Measurements from ENCODE around the gene CDC20.
"Not testable (repeated sequence)": the region's sequence is repeated elsewhere in the genome, so short reads cannot be mapped to it uniquely, and the experiment has no call there.

Gene CDC20

GRCh38 chr1:43365678-43366077 is 6.9 kb downstream of the CDC20 start:
- Histone ChIP-seq H3K9ac (ENCODE audit: low read length) (peak overlapping the region; percentile 85), H3K4me3 (ENCODE audit: low read length) (peak overlapping the region; percentile 39), H3K27me3 (ENCODE audit: control insufficient read depth, insufficient read depth, low read length) (no peaks in the 10 kb centered on the region), H3K4me1 (ENCODE audit: control insufficient read depth, insufficient read depth, low read length) (peaks cover 38% of the 10 kb centered on the region), H3K36me3 (ENCODE audit: control insufficient read depth, insufficient read depth, low read length) (peaks cover 30% of the 10 kb centered on the region), H3K9me3 (ENCODE audit: control insufficient read depth, low read length) (no peaks in the 10 kb centered on the region)

DNA sequence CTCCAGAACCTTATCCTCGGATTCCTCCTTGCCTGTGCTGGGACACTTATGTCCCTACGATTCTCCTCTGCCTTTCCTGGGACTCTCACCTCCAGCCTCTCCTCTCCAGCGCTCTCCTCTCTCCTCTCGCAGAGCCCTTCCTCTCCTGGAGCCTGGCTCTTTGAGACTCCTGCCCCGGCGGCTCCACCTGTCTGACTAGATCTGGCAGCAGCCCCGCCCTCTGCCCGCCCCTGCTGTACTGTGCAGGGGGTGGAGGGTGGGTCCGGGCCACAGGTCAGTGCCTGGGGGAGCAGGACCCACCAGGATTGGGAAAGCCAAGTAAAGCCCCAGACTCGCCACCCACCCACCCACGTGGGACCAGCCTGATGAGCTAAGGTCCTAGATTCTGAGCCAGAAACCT is 7.4 kb downstream of the CDC20 start:
- Histone ChIP-seq H3K9me3 (ENCODE audit: control insufficient read depth, low read length) (no peaks in the 10 kb centered on the region), H3K27me3 (ENCODE audit: control insufficient read depth, insufficient read depth, low read length) (no peaks in the 10 kb centered on the region), H3K36me3 (ENCODE audit: control insufficient read depth, insufficient read depth, low read length) (peaks cover 30% of the 10 kb centered on the region), H3K4me3 (ENCODE audit: low read length) (peak overlapping the region; percentile 39), H3K9ac (ENCODE audit: low read length) (peak overlapping the region; percentile 85), H3K4me1 (ENCODE audit: control insufficient read depth, insufficient read depth, low read length) (peaks cover 33% of the 10 kb centered on the region)

DNA sequence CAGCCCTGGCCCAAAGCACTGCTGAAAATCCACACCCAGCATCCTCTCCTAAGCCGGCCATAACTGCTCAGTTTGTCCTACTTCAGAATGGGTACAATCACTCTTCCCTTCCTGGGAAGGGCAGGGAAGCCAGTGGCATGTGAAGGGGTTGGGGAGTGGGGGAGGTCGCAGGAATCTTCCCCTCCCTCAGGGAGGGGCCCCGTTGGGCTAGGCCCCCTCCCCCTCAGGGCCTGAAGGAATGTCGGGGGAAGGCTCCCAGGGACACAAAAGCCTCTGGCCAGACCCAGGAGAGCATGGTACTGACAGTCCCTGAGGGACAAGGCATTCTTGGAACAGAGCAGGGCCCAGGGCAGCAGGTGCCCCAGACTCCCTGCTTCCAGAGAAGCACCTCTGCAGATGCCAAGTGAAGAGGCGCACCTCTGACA is 7.8 kb downstream of the CDC20 start:
- Histone ChIP-seq H3K9ac (ENCODE audit: low read length) (peak overlapping the region; percentile 85), H3K36me3 (ENCODE audit: control insufficient read depth, insufficient read depth, low read length) (peaks cover 30% of the 10 kb centered on the region), H3K9me3 (ENCODE audit: control insufficient read depth, low read length) (no peaks in the 10 kb centered on the region), H3K4me1 (ENCODE audit: control insufficient read depth, insufficient read depth, low read length) (peaks cover 33% of the 10 kb centered on the region), H3K27me3 (ENCODE audit: control insufficient read depth, insufficient read depth, low read length) (no peaks in the 10 kb centered on the region), H3K4me3 (ENCODE audit: low read length) (peak overlapping the region; percentile 39)

DNA sequence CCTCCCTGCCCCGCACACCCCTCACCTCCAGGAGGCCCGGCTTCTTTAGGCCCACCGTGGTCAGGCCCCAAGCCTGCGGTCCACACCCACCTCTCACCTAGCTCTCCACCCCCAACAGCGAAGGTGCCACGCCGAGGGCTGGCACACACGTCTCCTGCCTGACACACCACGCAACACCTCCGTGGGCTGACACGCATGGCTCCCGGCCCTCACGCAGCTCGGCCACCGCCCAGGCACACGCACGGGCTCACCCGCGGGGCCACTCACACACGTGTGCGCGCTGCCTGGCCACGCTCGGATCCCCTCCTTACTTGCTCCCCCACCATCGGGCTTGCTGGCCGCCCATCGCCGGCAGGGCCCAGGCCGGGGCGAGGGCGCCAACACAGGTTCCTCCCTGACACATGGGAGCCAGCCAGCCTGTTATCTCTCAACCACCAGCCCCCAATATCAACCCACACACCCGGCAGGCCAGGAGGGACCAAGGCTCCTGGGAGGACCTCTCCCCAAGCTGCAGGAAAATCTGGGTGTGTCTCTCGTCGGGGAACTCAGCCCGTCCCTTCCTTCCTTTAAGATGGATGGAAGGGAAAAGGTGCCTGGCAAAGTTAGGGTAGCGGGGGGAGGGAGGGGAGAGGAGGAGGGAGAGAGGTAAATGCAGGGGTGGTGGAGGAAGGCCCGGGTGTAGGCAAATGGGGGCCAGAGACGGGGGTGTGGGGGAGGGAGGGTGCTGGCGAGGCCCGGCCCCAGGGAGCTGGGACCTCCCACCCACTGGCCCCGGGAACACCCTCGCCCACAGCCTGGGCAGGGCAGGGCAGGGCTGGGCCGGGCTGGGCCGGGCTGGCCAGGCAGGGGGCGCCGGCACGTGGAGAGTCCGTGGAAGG is 8.5 kb downstream of the CDC20 start:
- Histone ChIP-seq H3K4me1 (ENCODE audit: control insufficient read depth, insufficient read depth, low read length) (peaks cover 33% of the 10 kb centered on the region), H3K9me3 (ENCODE audit: control insufficient read depth, low read length) (no peaks in the 10 kb centered on the region), H3K9ac (ENCODE audit: low read length) (peak overlapping the region; percentile 85), H3K27me3 (ENCODE audit: control insufficient read depth, insufficient read depth, low read length) (no peaks in the 10 kb centered on the region), H3K36me3 (ENCODE audit: control insufficient read depth, insufficient read depth, low read length) (peaks cover 26% of the 10 kb centered on the region), H3K4me3 (ENCODE audit: low read length) (peak overlapping the region; percentile 39)

- H3K36me3 ChIP-seq (ENCODE audit: control insufficient read depth, insufficient read depth, low read length): peaks cover 21% of the 10 kb centered on the region
- peaks cover 39% of the 10 kb centered on the region for H3K4me1 ChIP-seq (ENCODE audit: control insufficient read depth, insufficient read depth, low read length)
- no peaks in the 10 kb centered on the region for H3K27me3 ChIP-seq (ENCODE audit: control insufficient read depth, insufficient read depth, low read length)
- peak within 1 kb of the TSS; percentile 85 for H3K9ac ChIP-seq (ENCODE audit: low read length)
- peak within 1 kb of the TSS; percentile 39 for H3K4me3 ChIP-seq (ENCODE audit: low read length)
- no peaks in the 10 kb centered on the region for H3K9me3 ChIP-seq (ENCODE audit: control insufficient read depth, low read length)
Measured at GRCh38 chr1:43367904-43368645, 9.3 kb downstream of the CDC20 start, which contains the start of gene ELOVL1. Gene ELOVL1 (minus strand): TSS chr1:43368011. CDS start chr1:43365609, 2,402 bp downstream.

DNA sequence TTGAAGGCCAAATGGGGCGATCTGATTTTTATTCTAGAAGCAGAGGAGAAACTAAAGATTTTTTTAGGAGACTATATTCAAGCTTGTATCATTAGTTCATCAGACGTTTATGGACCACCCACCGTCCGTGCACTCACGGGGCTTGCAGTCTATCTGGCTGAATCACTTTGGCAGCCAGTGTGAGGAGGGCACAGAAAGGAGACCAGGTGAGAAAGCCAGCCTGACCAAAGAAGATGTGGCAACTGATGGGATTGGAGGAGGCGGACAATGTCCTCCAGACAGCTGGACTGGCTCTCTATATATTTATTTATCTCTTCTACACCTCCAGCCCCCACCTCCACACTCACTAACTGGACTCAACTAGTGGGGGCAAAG is 9.9 kb downstream of the CDC20 start:
- Histone ChIP-seq H3K4me1 (ENCODE audit: control insufficient read depth, insufficient read depth, low read length) (peaks cover 37% of the 10 kb centered on the region), H3K4me3 (ENCODE audit: low read length) (peak overlapping the region; percentile 29), H3K9ac (ENCODE audit: low read length) (peak overlapping the region; percentile 79), H3K9me3 (ENCODE audit: control insufficient read depth, low read length) (no peaks in the 10 kb centered on the region), H3K27me3 (ENCODE audit: control insufficient read depth, insufficient read depth, low read length) (no peaks in the 10 kb centered on the region), H3K36me3 (ENCODE audit: control insufficient read depth, insufficient read depth, low read length) (peaks cover 18% of the 10 kb centered on the region)

- peaks cover 37% of the 10 kb centered on the region for H3K4me1 ChIP-seq (ENCODE audit: control insufficient read depth, insufficient read depth, low read length)
- H3K9me3 ChIP-seq (ENCODE audit: control insufficient read depth, low read length); H3K4me3 ChIP-seq (ENCODE audit: low read length); H3K27me3 ChIP-seq (ENCODE audit: control insufficient read depth, insufficient read depth, low read length); H3K36me3 ChIP-seq (ENCODE audit: control insufficient read depth, insufficient read depth, low read length); H3K9ac ChIP-seq (ENCODE audit: low read length): not testable (repeated sequence)
Measured at GRCh38 chr1:43369779-43370178, 11.0 kb downstream of the CDC20 start.

GRCh38 chr1:43370564-43370963 is 11.8 kb downstream of the CDC20 start:
- Histone ChIP-seq H3K9ac (ENCODE audit: low read length) (no peak overlapping the region), H3K27me3 (ENCODE audit: control insufficient read depth, insufficient read depth, low read length) (no peaks in the 10 kb centered on the region), H3K4me3 (ENCODE audit: low read length) (no peak overlapping the region), H3K36me3 (ENCODE audit: control insufficient read depth, insufficient read depth, low read length) (no peaks in the 10 kb centered on the region), H3K9me3 (ENCODE audit: control insufficient read depth, low read length) (no peaks in the 10 kb centered on the region), H3K4me1 (ENCODE audit: control insufficient read depth, insufficient read depth, low read length) (peaks cover 29% of the 10 kb centered on the region)

- H3K9ac ChIP-seq (ENCODE audit: low read length): no peak overlapping the region
- H3K36me3 ChIP-seq (ENCODE audit: control insufficient read depth, insufficient read depth, low read length): no peaks in the 10 kb centered on the region
- H3K4me3 ChIP-seq (ENCODE audit: low read length): no peak overlapping the region
- H3K9me3 ChIP-seq (ENCODE audit: control insufficient read depth, low read length): no peaks in the 10 kb centered on the region
- H3K4me1 ChIP-seq (ENCODE audit: control insufficient read depth, insufficient read depth, low read length): peaks cover 17% of the 10 kb centered on the region
- H3K27me3 ChIP-seq (ENCODE audit: control insufficient read depth, insufficient read depth, low read length): no peaks in the 10 kb centered on the region
Measured at GRCh38 chr1:43372172-43372571, 13.4 kb downstream of the CDC20 start.

GRCh38 chr1:43373066-43373940 is 14.5 kb downstream of the CDC20 start:
- H3K4me3 ChIP-seq (ENCODE audit: low read length): no peak overlapping the region
- H3K36me3 ChIP-seq (ENCODE audit: control insufficient read depth, insufficient read depth, low read length): no peaks in the 10 kb centered on the region
- H3K27me3 ChIP-seq (ENCODE audit: control insufficient read depth, insufficient read depth, low read length): no peaks in the 10 kb centered on the region
- no peaks in the 10 kb centered on the region for H3K9me3 ChIP-seq (ENCODE audit: control insufficient read depth, low read length)
- H3K9ac ChIP-seq (ENCODE audit: low read length): no peak overlapping the region
- peaks cover 15% of the 10 kb centered on the region for H3K4me1 ChIP-seq (ENCODE audit: control insufficient read depth, insufficient read depth, low read length)

DNA sequence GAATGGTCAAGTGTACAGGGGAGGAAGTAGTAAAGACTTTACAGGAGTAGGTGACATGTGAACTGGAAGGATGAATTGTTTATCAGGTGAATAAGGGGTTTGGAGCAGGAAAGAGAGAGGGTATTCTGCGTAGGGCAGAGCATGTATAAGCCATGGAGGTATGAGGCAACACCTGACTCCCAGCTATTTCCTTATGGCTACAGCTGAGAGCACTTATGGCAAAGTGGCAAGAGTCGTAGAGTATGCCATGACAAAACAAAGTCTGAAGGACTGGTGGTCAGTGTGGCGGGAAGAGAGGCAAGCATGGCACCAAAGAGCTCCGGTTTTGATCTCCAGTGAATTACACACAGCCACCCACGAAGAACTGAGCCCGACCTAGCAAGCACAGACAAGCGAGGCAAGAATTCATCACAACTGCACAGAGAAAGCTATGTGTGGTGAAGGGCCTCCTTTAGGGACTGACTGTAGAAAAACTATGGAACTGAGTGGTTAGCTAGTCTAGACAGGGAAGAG is 18.0 kb downstream of the CDC20 start:
- H3K27me3 ChIP-seq (ENCODE audit: control insufficient read depth, insufficient read depth, low read length): no peaks in the 10 kb centered on the region
- H3K9ac ChIP-seq (ENCODE audit: low read length): no peak overlapping the region
- no peaks in the 10 kb centered on the region for H3K36me3 ChIP-seq (ENCODE audit: control insufficient read depth, insufficient read depth, low read length)
- H3K4me3 ChIP-seq (ENCODE audit: low read length): no peak overlapping the region
- peaks cover 7% of the 10 kb centered on the region for H3K4me1 ChIP-seq (ENCODE audit: control insufficient read depth, insufficient read depth, low read length)
- H3K9me3 ChIP-seq (ENCODE audit: control insufficient read depth, low read length): no peaks in the 10 kb centered on the region

Measured in mucosa of stomach (tissue), 1 donor.